GM23248 (cell line): ENCODE measurements around the gene FBXW4. TPM values are rescaled to one million over a fixed set of nuclear protein-coding genes. Genes with fewer than 3 reads are reported as not detected.
A peak's percentile ranks its signal among the peaks of the same experiment; 100 is the strongest.

ENCODE experiments used
- DNase-seq: peaks from one replicate; pipeline ENCODE4 v3.0.0-alpha.2; 2015
- H2AFZ ChIP-seq: fragments of 200-600 bp; sonication (generic); 2 replicates; pipeline ENCODE4 v1.6.1; 2016; ENCODE audit warnings: antibody characterized with exemption
- H3F3A ChIP-seq: fragments of 200-600 bp; sonication (generic); 2 replicates; pipeline ENCODE4 v1.6.1; 2016; ENCODE audit warnings: mild to moderate bottlenecking, antibody characterized with exemption, mixed run types; ENCODE audit not compliant: insufficient read depth
- H3K27ac ChIP-seq: fragments of 200-600 bp; sonication (generic); 2 replicates; pipeline ENCODE4 v1.5.1; 2016; ENCODE audit warnings: mild to moderate bottlenecking
- H3K27me3 ChIP-seq: fragments of 200-600 bp; sonication (generic); replicated peaks from 2 replicates; pipeline ENCODE4 v1.6.1; 2016; ENCODE audit warnings: mild to moderate bottlenecking; ENCODE audit not compliant: insufficient read depth
- H3K36me3 ChIP-seq: fragments of 200-600 bp; sonication (generic); 2 replicates; pipeline ENCODE4 v1.6.1; 2016; ENCODE audit warnings: low read depth, mild to moderate bottlenecking
- H3K4me1 ChIP-seq: fragments of 200-600 bp; sonication (generic); 2 replicates; pipeline ENCODE4 v1.6.1; 2016; ENCODE audit warnings: mild to moderate bottlenecking; ENCODE audit not compliant: insufficient read depth
- H3K4me2 ChIP-seq: fragments of 200-600 bp; sonication (generic); one replicate; pipeline ENCODE4 v1.6.1; 2016; ENCODE audit warnings: mild to moderate bottlenecking; ENCODE audit not compliant: unreplicated experiment
- H3K4me3 ChIP-seq: fragments of 200-600 bp; sonication (generic); 2 replicates; pipeline ENCODE4 v1.5.1; 2016; ENCODE audit warnings: mild to moderate bottlenecking
- H3K79me2 ChIP-seq: fragments of 200-600 bp; sonication (generic); 2 replicates; pipeline ENCODE4 v1.6.1; 2016; ENCODE audit warnings: mild to moderate bottlenecking; ENCODE audit not compliant: insufficient read depth
- H3K9ac ChIP-seq: fragments of 200-600 bp; sonication (generic); 2 replicates; pipeline ENCODE4 v1.6.1; 2016; ENCODE audit warnings: mild to moderate bottlenecking
- H3K9me2 ChIP-seq: fragments of 200-600 bp; sonication (generic); 2 replicates; pipeline ENCODE4 v1.6.1; 2016; ENCODE audit warnings: mixed run types, mild to moderate bottlenecking, moderate library complexity; ENCODE audit not compliant: insufficient read depth
- H3K9me3 ChIP-seq: fragments of 200-600 bp; sonication (generic); one replicate; pipeline ENCODE4 v1.6.1; 2017; ENCODE audit warnings: low read depth
- H4K20me1 ChIP-seq: fragments of 200-600 bp; sonication (generic); 2 replicates; pipeline ENCODE4 v1.6.0; 2016; ENCODE audit not compliant: insufficient read depth
- EZH2 ChIP-seq: fragments of 200-600 bp; sonication (generic); IDR thresholded peaks from 2 replicates; pipeline ENCODE4 v1.6.1; 2018; ENCODE audit warnings: antibody characterized with exemption, mild to moderate bottlenecking; ENCODE audit not compliant: insufficient read depth, poor library complexity, severe bottlenecking
- EZH2phosphoT487 ChIP-seq: fragments of 200-600 bp; sonication (generic); IDR thresholded peaks from 2 replicates; pipeline ENCODE4 v1.6.1; 2018; ENCODE audit warnings: antibody characterized with exemption, moderate library complexity, mild to moderate bottlenecking, low read depth; ENCODE audit not compliant: insufficient read depth
- WGBS, 2 experiments: methylation state at CpG; one replicate each; pipeline ENCODE4 v1.1.6; 2015 to 2017; ENCODE audit warnings: low lambda C conversion rate in 2 of 2, low coverage in 1 of 2; ENCODE audit errors: missing lambda C conversion rate in 2 of 2; 5-methylcytosine and 5-hydroxymethylcytosine counted together
- in situ Hi-C: fragments of 300-500 bp; cut with MboI; formaldehyde crosslinking; loops from 2 replicates; pipeline ENCODE4 v1.15.0; 2020
- polyA plus RNA-seq: library from polyadenylated mRNA; unstranded; fragments of >200 nt; fragmentation: Nextera tagmentation; extraction: Ambion mirVana; gene quantifications from 2 replicates; pipeline ENCODE4 v1.2.1, GENCODE V29; 2016
- total RNA-seq: library from RNA; depleted of rRNA; stranded (reverse); fragments of >200 nt; shearing (Covaris generic); gene quantifications from 2 replicates; pipeline ENCODE4 v1.2.3, GENCODE V29; 2014

FBXW4 gene
- total and polyA plus RNA-seq, 2 experiments from 2014 or later = 4.6 to 18.7 TPM

DNA sequence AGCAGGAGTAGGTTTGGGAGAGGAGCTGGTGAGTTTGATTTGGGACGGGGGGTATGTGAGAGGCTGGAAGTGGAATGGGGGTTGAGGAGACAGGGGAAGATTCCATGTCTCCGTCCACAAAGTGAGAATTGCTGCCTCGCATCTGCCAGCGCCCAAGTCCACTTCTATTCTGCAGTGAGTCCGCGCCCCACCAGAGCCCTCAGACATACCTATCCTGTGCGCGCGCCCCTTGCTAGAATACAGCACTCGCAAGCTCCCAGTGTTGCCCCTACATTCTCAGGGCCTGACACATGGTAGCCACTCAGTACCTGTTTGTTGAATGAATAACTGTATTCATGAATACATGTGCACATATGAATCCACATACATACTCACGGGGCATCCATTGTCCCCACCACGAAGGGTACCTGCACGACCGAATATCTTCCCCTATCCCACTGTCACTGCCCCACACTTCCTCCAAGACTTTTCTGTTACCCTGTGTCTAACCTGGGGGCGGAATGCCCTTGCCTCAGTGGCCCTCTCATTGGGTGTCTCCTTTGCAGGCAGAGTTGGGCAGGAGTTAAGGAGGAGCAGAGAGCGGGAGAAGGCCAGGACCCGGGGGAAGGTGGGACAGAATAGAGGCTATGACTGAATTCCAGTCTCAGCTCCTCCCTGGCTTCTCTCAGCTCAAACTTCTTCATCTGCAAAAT lies 126.8 kb downstream of the FBXW4 start:
- Histone ChIP-seq H4K20me1 (no peaks in the 10 kb centered on the region), H3K4me3 (no peak overlapping the region), H3K4me2 (no peak overlapping the region), H3K79me2 (no peaks in the 10 kb centered on the region), H3K36me3 (no peaks in the 10 kb centered on the region), H3F3A (no peaks in the 10 kb centered on the region), H3K9me2 (no peaks in the 10 kb centered on the region), H3K4me1 (no peaks in the 10 kb centered on the region), H3K9me3 (no peaks in the 10 kb centered on the region), H2AFZ (no peak overlapping the region), H3K27me3 (peaks cover 30% of the 10 kb centered on the region), H3K27ac (no peak overlapping the region), H3K9ac (no peak overlapping the region)
- TF ChIP-seq EZH2 = no peak
- TF ChIP-seq EZH2phosphoT487 = no peak
- no peak for DNase-seq
- 78 to 81% methylated on average over 17 of the region's 17 CpGs for WGBS, 2 experiments
- in situ Hi-C loops = loop anchor here (10.0 kb wide), 1 partner anchor 353 kb away; no protein-coding TSS in a partner anchor

DNA sequence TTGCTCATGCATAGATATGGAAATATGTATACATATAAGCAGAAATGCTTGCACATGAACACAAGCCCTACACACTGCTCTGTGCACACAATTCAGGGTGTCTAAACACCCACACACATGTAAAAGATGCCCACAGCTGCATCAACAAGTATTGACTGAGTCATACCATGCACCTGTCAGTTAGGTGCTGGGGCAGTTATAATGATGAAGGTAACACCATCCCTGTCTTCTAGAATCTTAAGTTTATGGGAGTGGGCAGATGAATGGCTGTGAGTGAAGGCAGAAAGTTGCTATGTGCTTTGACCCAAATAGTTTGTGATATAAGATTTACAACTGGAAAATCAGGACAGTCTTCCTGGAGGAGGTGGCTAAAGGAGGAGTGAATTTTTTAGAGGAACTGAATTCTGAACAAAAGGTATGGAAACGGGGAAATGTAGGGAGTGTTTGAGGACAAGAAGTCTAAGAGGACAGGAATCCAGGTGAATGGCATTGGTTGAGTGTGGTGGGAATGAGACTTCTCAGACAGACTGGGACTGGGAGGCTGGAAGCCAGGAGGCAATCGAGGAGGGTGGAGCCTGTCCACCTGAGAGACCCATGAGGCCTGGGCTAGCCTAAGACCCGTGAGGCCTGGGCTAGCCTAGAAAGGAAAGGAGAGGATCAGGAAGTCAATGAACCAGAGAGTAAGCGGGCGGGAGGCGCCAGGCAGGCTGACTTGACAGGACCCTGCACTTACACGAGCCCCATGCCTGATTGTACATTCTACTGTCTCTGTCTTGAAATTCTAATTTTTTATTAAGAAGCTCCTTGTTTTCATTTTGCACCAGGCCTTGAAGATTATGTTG lies 127.6 kb downstream of the FBXW4 start:
- H3K9me2 ChIP-seq = no peaks in the 10 kb centered on the region
- no peak overlapping the region for H3K4me3 ChIP-seq
- no peaks in the 10 kb centered on the region for H3F3A ChIP-seq
- TF ChIP-seq EZH2 (no peak), EZH2phosphoT487 (no peak)
- no peaks in the 10 kb centered on the region for H3K79me2 ChIP-seq
- 60 to 64% methylated on average over 7 of the region's 7 CpGs for WGBS, 2 experiments
- no peaks in the 10 kb centered on the region for H3K4me1 ChIP-seq
- no peak overlapping the region for H3K4me2 ChIP-seq
- H3K36me3 ChIP-seq = no peaks in the 10 kb centered on the region
- H4K20me1 ChIP-seq = no peaks in the 10 kb centered on the region
- in situ Hi-C loops = loop anchor here (10.0 kb wide), 1 partner anchor 353 kb away; no protein-coding TSS in a partner anchor
- no peak overlapping the region for H3K27ac ChIP-seq
- H3K9me3 ChIP-seq = no peaks in the 10 kb centered on the region
- DNase-seq = no peak
- H3K27me3 ChIP-seq = peaks cover 30% of the 10 kb centered on the region
- no peak overlapping the region for H3K9ac ChIP-seq
- no peak overlapping the region for H2AFZ ChIP-seq

DNA sequence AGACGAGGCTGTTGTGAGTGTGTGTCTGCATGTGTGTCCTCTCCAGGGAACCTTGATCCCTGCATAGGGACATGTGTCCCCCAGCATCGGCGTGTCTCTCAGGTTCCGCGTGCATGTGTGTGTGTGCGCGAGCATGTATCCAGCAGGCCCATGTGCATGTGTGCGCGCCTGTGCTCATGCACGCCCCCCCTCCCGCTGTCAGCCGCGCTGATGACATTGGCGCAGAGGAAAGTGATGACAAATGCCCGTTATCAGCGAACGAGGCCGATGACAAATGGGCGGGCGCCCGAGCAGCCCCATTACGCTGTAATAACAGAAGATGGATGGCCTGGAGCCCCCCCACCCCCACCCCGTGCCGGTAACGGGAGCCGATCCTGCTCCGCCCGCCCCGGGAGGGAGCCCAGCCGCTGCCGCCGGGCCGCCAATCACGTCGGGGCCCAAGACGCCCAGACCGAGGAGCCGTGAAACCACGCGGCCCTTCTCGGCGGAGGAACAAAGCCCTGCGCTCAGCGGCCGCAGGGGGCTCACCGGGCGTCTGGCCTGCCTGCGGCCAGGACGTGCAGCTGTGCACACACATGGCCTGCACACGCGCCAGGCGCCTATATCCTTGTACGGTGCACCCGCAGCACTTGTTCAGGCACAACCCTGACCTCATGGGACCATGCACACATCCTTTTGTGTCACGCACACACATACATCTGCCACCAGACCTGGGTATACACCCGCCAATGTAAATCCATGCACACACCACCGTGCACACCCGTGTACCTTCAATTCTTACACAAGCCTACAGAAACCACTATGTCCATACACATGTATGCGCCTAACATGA lies 128.4 kb downstream of the FBXW4 start:
- Histone ChIP-seq H3K4me3 (peak overlapping the region; percentile 34; the same call in 1 of the 2 replicates), H3K9ac (no peak overlapping the region), H4K20me1 (no peaks in the 10 kb centered on the region), H3K79me2 (no peaks in the 10 kb centered on the region), H3K4me2 (peak overlapping the region; percentile 14), H3K9me2 (no peaks in the 10 kb centered on the region), H3K36me3 (no peaks in the 10 kb centered on the region), H3K27ac (no peak overlapping the region), H3K4me1 (no peaks in the 10 kb centered on the region), H3K27me3 (peaks cover 30% of the 10 kb centered on the region), H3F3A (no peaks in the 10 kb centered on the region), H3K9me3 (no peaks in the 10 kb centered on the region), H2AFZ (peak overlapping the region; percentile 27; the same call in 1 of the 2 replicates)
- in situ Hi-C loops = loop anchor here (10.0 kb wide), 1 partner anchor 352 kb away; no protein-coding TSS in a partner anchor
- peak; percentile 40 for DNase-seq
- 8% methylated on average over 50 to 51 of the region's 59 CpGs for WGBS, 2 experiments
- TF ChIP-seq EZH2 (peak; percentile 14), EZH2phosphoT487 (0 out of 2 replicates have a peak, but pooled peaks have one; percentile 21)

DNA sequence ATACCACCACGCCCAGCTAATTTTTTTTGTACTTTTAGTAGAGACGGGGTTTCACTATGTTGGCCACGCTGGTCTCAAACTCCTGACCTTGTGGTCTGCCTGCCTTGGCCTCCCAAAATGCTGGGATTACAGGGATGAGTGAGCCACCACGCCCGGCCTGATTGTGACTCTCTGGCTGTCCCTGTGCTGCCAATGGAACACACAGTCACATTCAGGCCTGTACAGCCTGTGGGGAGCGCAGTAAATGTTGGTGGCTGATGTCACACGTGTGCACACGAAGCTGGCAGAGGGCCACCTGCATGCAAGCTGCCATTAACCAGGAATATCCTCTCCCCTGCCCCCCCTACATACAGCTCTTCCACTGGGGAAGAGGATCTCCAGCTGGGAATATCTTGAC lies 129.0 kb downstream of the FBXW4 start:
- Histone ChIP-seq H3K9ac (no peak overlapping the region), H3F3A (no peaks in the 10 kb centered on the region), H3K27ac (no peak overlapping the region), H3K4me3 (no peak overlapping the region), H3K4me1 (no peaks in the 10 kb centered on the region), H3K79me2 (no peaks in the 10 kb centered on the region), H4K20me1 (no peaks in the 10 kb centered on the region), H3K36me3 (no peaks in the 10 kb centered on the region), H3K4me2 (no peak overlapping the region), H3K27me3 (peaks cover 30% of the 10 kb centered on the region), H3K9me3 (no peaks in the 10 kb centered on the region), H3K9me2 (no peaks in the 10 kb centered on the region), H2AFZ (no peak overlapping the region)
- in situ Hi-C loops = loop anchor here (10.0 kb wide), 1 partner anchor 351 kb away; no protein-coding TSS in a partner anchor
- no peak for TF ChIP-seq EZH2
- no peak for TF ChIP-seq EZH2phosphoT487
- WGBS, 2 experiments = 56 to 66% methylated on average over 8 of the region's 8 CpGs
- no peak for DNase-seq
